H9 (cell line): ENCODE data around the gene C4orf36. TPM values are rescaled to one million over a fixed set of nuclear protein-coding genes. Genes with fewer than 3 reads are reported as not detected.

Experiments used
- DNase-seq: peaks from one replicate; pipeline ENCODE4 v3.0.0-alpha.2; 2017
- H2AFZ ChIP-seq: one replicate; pipeline ENCODE4 v1.6.1; 2013; ENCODE audit warnings: mild to moderate bottlenecking, low read length, control low read depth, moderate library complexity
- H2AK5ac ChIP-seq: 2 replicates; pipeline ENCODE4 v1.6.1; 2013; ENCODE audit warnings: low read length, control low read depth, mixed read lengths; ENCODE audit not compliant: insufficient read length
- H2BK120ac ChIP-seq: one replicate; pipeline ENCODE4 v1.6.1; 2013; ENCODE audit warnings: low read depth, mild to moderate bottlenecking, low read length, control low read depth, inconsistent platforms; ENCODE audit not compliant: poor library complexity, severe bottlenecking
- H2BK12ac ChIP-seq: 2 replicates; pipeline ENCODE4 v1.6.1; 2013; ENCODE audit warnings: low read length, control low read depth, mixed read lengths, low read depth; ENCODE audit not compliant: insufficient read length
- H2BK15ac ChIP-seq: 2 replicates; pipeline ENCODE4 v1.6.1; 2013; ENCODE audit warnings: low read depth, low read length, control low read depth
- H2BK20ac ChIP-seq: one replicate; pipeline ENCODE4 v1.6.1; 2013; ENCODE audit warnings: low read depth, mild to moderate bottlenecking, low read length, control low read depth, inconsistent platforms; ENCODE audit not compliant: poor library complexity, severe bottlenecking
- H2BK5ac ChIP-seq: 2 replicates; pipeline ENCODE4 v1.6.1; 2013; ENCODE audit warnings: low read length, control low read depth, mixed read lengths; ENCODE audit not compliant: insufficient read length
- H3K14ac ChIP-seq: 2 replicates; pipeline ENCODE4 v1.6.1; 2013; ENCODE audit warnings: low read length, control low read depth; ENCODE audit not compliant: insufficient read depth
- H3K18ac ChIP-seq: 2 replicates; pipeline ENCODE4 v1.6.1; 2013; ENCODE audit warnings: low read depth, mild to moderate bottlenecking, mixed read lengths, low read length, control low read depth; ENCODE audit not compliant: insufficient read length
- H3K23ac ChIP-seq: 2 replicates; pipeline ENCODE4 v1.6.1; 2013; ENCODE audit warnings: low read length, control low read depth, mixed read lengths, low read depth; ENCODE audit not compliant: insufficient read length
- H3K23me2 ChIP-seq: 2 replicates; pipeline ENCODE4 v1.6.1; 2013; ENCODE audit warnings: low read depth, mild to moderate bottlenecking, mixed read lengths, low read length, control low read depth; ENCODE audit not compliant: insufficient read length, poor library complexity, severe bottlenecking
- H3K27ac ChIP-seq: 2 replicates; pipeline ENCODE4 v1.5.1; 2013; ENCODE audit warnings: low read length, control low read depth, mixed read lengths, low read depth; ENCODE audit not compliant: insufficient read length
- H3K27me3 ChIP-seq: 2 replicates; pipeline ENCODE4 v1.6.1; 2013; ENCODE audit warnings: low read length, control low read depth, inconsistent platforms; ENCODE audit not compliant: insufficient read depth
- H3K4ac ChIP-seq: 2 replicates; pipeline ENCODE4 v1.6.1; 2013; ENCODE audit warnings: low read depth, mild to moderate bottlenecking, control low read depth, inconsistent platforms, low read length, moderate library complexity
- H3K4me1 ChIP-seq: 2 replicates; pipeline ENCODE4 v1.6.1; 2013; ENCODE audit warnings: low read length, control low read depth, inconsistent platforms; ENCODE audit not compliant: insufficient read depth
- H3K4me2 ChIP-seq: 2 replicates; pipeline ENCODE4 v1.6.1; 2013; ENCODE audit warnings: low read length, control low read depth, mixed read lengths; ENCODE audit not compliant: insufficient read length, insufficient read depth
- H3K56ac ChIP-seq: 2 replicates; pipeline ENCODE4 v1.6.1; 2013; ENCODE audit warnings: low read depth, mild to moderate bottlenecking, mixed read lengths, low read length, control low read depth; ENCODE audit not compliant: insufficient read length
- H3K79me1 ChIP-seq: 2 replicates; pipeline ENCODE4 v1.6.1; 2013; ENCODE audit warnings: low read depth, mild to moderate bottlenecking, moderate library complexity, low read length, control low read depth, inconsistent platforms; ENCODE audit not compliant: insufficient read depth, poor library complexity, severe bottlenecking
- H3K79me2 ChIP-seq: 2 replicates; pipeline ENCODE4 v1.6.1; 2013; ENCODE audit warnings: low read length, control low read depth, inconsistent platforms; ENCODE audit not compliant: insufficient read depth
- H3K9ac ChIP-seq: 2 replicates; pipeline ENCODE4 v1.6.1; 2013; ENCODE audit warnings: low read length, control low read depth, mixed read lengths; ENCODE audit not compliant: insufficient read length; ENCODE audit errors: extremely low read depth
- H3K9me3 ChIP-seq: one replicate; pipeline ENCODE4 v1.6.1; 2013; ENCODE audit warnings: low read depth, low read length, inconsistent platforms; ENCODE audit not compliant: control insufficient read depth
- H3T11ph ChIP-seq: one replicate; pipeline ENCODE4 v1.6.1; 2013; ENCODE audit warnings: mild to moderate bottlenecking, low read length, control low read depth, inconsistent platforms
- H4K20me1 ChIP-seq: one replicate; pipeline ENCODE4 v1.6.1; 2013; ENCODE audit not compliant: control insufficient read depth, insufficient read length, insufficient read depth
- H4K5ac ChIP-seq: 2 replicates; pipeline ENCODE4 v1.6.1; 2013; ENCODE audit warnings: low read depth, mild to moderate bottlenecking, mixed read lengths, low read length, control low read depth; ENCODE audit not compliant: insufficient read length
- H4K8ac ChIP-seq: replicated peaks from 2 replicates; pipeline ENCODE4 v1.6.1; 2013; ENCODE audit warnings: low read length, control low read depth, mixed read lengths, low read depth; ENCODE audit not compliant: insufficient read length
- H4K91ac ChIP-seq: 2 replicates; pipeline ENCODE4 v1.6.1; 2013; ENCODE audit warnings: low read depth, mild to moderate bottlenecking, moderate library complexity, mixed read lengths, low read length, control low read depth; ENCODE audit not compliant: insufficient read length
- H3K27ac Mint-ChIP-seq, 3 experiments: 2 replicates in 2 of 3; 3 replicates in 1 of 3; pipeline ENCODE4 v1.8.0; 2020 to 2021; ENCODE audit warnings: mixed read lengths in 3 of 3, mild to moderate bottlenecking in 1 of 3, moderate library complexity in 1 of 3
- H3K27me3 Mint-ChIP-seq: 2 replicates; pipeline ENCODE4 v1.8.0; 2021; ENCODE audit warnings: low read depth, mild to moderate bottlenecking, moderate library complexity, mixed read lengths
- H3K36me3 Mint-ChIP-seq, 3 experiments: 2 replicates in 2 of 3; 3 replicates in 1 of 3; pipeline ENCODE4 v1.8.0; 2020 to 2021; ENCODE audit warnings: low read depth in 3 of 3, mixed read lengths in 3 of 3; ENCODE audit not compliant: insufficient read depth in 1 of 3
- H3K4me1 Mint-ChIP-seq, 2 experiments: 2 replicates each; pipeline ENCODE4 v1.8.0; 2020; ENCODE audit warnings: mixed read lengths in 2 of 2
- H3K4me3 Mint-ChIP-seq, 2 experiments: 2 replicates in 1 of 2; 3 replicates in 1 of 2; pipeline ENCODE4 v1.8.0; 2020 to 2021; ENCODE audit warnings: mild to moderate bottlenecking in 2 of 2, mixed read lengths in 2 of 2, moderate library complexity in 1 of 2
- H3K9me3 Mint-ChIP-seq, 2 experiments: 2 replicates in 1 of 2; 3 replicates in 1 of 2; pipeline ENCODE4 v1.8.0; 2020; ENCODE audit warnings: mild to moderate bottlenecking in 2 of 2, mixed read lengths in 2 of 2, moderate library complexity in 1 of 2
- CTCF ChIP-seq: fragments of 200-600 bp; sonication (generic); conservative IDR thresholded peaks from 3 replicates; pipeline ENCODE4 v1.8.0; 2021; ENCODE audit warnings: antibody characterized with exemption, mild to moderate bottlenecking
- WGBS: extraction: QIAGEN DNeasy Blood & Tissue Kit; methylation state at CpG from one replicate; pipeline ENCODE4 v1.1.7; 2013; ENCODE audit warnings: missing lambda C conversion rate, low lambda C conversion rate, mixed read lengths; ENCODE audit not compliant: insufficient read length; ENCODE audit errors: extremely low coverage; 5-methylcytosine and 5-hydroxymethylcytosine counted together
- total RNA-seq: library from RNA; stranded (reverse); gene quantifications from 2 replicates; pipeline ENCODE4 v1.2.1, GENCODE V29; 2021

The C4orf36 gene
- total RNA-seq, 1 experiment from 2014 or later: 2.2 TPM

GRCh38 chr4:86928400-86929255 is 36.4 kb upstream of the C4orf36 start:
- Histone ChIP-seq H3K4me2 (no peak overlapping the region), H3K23ac (no peak overlapping the region)

More at GRCh38 chr4:86928400-86929255, 36.4 kb upstream of the C4orf36 start:
- no peaks in the 10 kb centered on the region for H4K20me1 ChIP-seq
- no peak overlapping the region for H2BK5ac ChIP-seq
- H3K23me2 ChIP-seq: no peaks in the 10 kb centered on the region
- no peak overlapping the region for H2BK12ac ChIP-seq
- H2BK20ac ChIP-seq: no peak overlapping the region
- no peaks in the 10 kb centered on the region for H3K9me3 ChIP-seq
- Mint-ChIP-seq H3K4me1 (peaks cover under 1 to 4% of the 10 kb centered on the region in 2 experiments; a peak in 3 of 4 replicates), H3K27me3 (no peaks in the 10 kb centered on the region), H3K27ac (no peak overlapping the region), H3K9me3 (no peaks in the 10 kb centered on the region), H3K4me3 (no peak overlapping the region), H3K36me3 (peaks cover 0 to 2% (median 0%) of the 10 kb centered on the region in 3 experiments; a peak in 3 of 7 replicates)
- H4K91ac ChIP-seq: no peak overlapping the region
- no peak overlapping the region for H3K56ac ChIP-seq
- no peak overlapping the region for H3K14ac ChIP-seq
- H3K18ac ChIP-seq: no peak overlapping the region
- TF ChIP-seq CTCF: no peak
- H4K5ac ChIP-seq: no peak overlapping the region
- H3K27me3 ChIP-seq: no peaks in the 10 kb centered on the region
- no peaks in the 10 kb centered on the region for H3K4me1 ChIP-seq
- H2BK15ac ChIP-seq: no peak overlapping the region
- no peak overlapping the region for H3K27ac ChIP-seq
- H2BK120ac ChIP-seq: no peak overlapping the region
- no peaks in the 10 kb centered on the region for H3K79me2 ChIP-seq
- peak; percentile 11 for DNase-seq
- H4K8ac ChIP-seq: no peak overlapping the region
- H2AFZ ChIP-seq: no peak overlapping the region
- 100% methylated on average over 1 of the region's 10 CpGs for WGBS
- H3K9ac ChIP-seq: no peak overlapping the region
- H2AK5ac ChIP-seq: no peak overlapping the region
- no peak overlapping the region for H3T11ph ChIP-seq
- no peak overlapping the region for H3K4ac ChIP-seq
- H3K79me1 ChIP-seq: no peaks in the 10 kb centered on the region
